Endodermal cell (in vitro differentiated cells): ENCODE results near the gene DNM3. TPM values are rescaled to one million over a fixed set of nuclear protein-coding genes. Genes with fewer than 3 reads are reported as not detected.

ENCODE experiments used
- DNase-seq: peaks from one replicate; pipeline ENCODE4 v3.0.0-alpha.2; 2017
- H3K27ac ChIP-seq: 2 replicates; pipeline ENCODE4 v1.5.1; 2013; ENCODE audit warnings: mild to moderate bottlenecking, low read depth, low read length, moderate library complexity
- H3K27me3 ChIP-seq: 2 replicates; pipeline ENCODE4 v1.6.1; 2013; ENCODE audit warnings: mild to moderate bottlenecking, low read length, moderate library complexity; ENCODE audit not compliant: insufficient read depth, control insufficient read depth, poor library complexity, severe bottlenecking
- H3K36me3 ChIP-seq: 2 replicates; pipeline ENCODE4 v1.7.0; 2013; ENCODE audit warnings: mild to moderate bottlenecking, low read length, moderate library complexity; ENCODE audit not compliant: control insufficient read depth, insufficient read depth
- H3K4me1 ChIP-seq: one replicate; pipeline ENCODE4 v1.7.0; 2013; ENCODE audit warnings: low read length; ENCODE audit not compliant: control insufficient read depth, insufficient read depth
- H3K4me3 ChIP-seq: 2 replicates; pipeline ENCODE4 v1.5.1; 2013; ENCODE audit warnings: mild to moderate bottlenecking, low read length, moderate library complexity
- H3K9ac ChIP-seq: 2 replicates; pipeline ENCODE4 v1.6.1; 2013; ENCODE audit warnings: mild to moderate bottlenecking, low read length, moderate library complexity; ENCODE audit not compliant: poor library complexity, severe bottlenecking; ENCODE audit errors: extremely low read depth
- H3K9me3 ChIP-seq: 2 replicates; pipeline ENCODE4 v1.6.1; 2013; ENCODE audit warnings: mild to moderate bottlenecking, low read length, moderate library complexity; ENCODE audit not compliant: control insufficient read depth
- H3K27ac Mint-ChIP-seq: 2 replicates; pipeline ENCODE4 v1.8.0; 2020; ENCODE audit warnings: mixed read lengths
- H3K27me3 Mint-ChIP-seq: 2 replicates; pipeline ENCODE4 v1.8.0; 2021; ENCODE audit warnings: mild to moderate bottlenecking, mixed read lengths; ENCODE audit not compliant: insufficient read depth
- H3K36me3 Mint-ChIP-seq: 2 replicates; pipeline ENCODE4 v1.8.0; 2020; ENCODE audit warnings: low read depth, mixed read lengths
- H3K4me1 Mint-ChIP-seq: 2 replicates; pipeline ENCODE4 v1.8.0; 2020; ENCODE audit warnings: mixed read lengths
- H3K4me3 Mint-ChIP-seq: 2 replicates; pipeline ENCODE4 v1.8.0; 2020; ENCODE audit warnings: mild to moderate bottlenecking, moderate library complexity, mixed read lengths
- H3K9me3 Mint-ChIP-seq: 2 replicates; pipeline ENCODE4 v1.8.0; 2020; ENCODE audit warnings: mild to moderate bottlenecking, mixed read lengths
- CTCF ChIP-seq: fragments of 200-600 bp; sonication (generic); conservative IDR thresholded peaks from 2 replicates; pipeline ENCODE4 v1.5.0; 2021; ENCODE audit warnings: antibody characterized with exemption, mild to moderate bottlenecking
- WGBS, 2 experiments: methylation state at CpG; one replicate each; pipeline versions ENCODE4 v1.1.5 to v1.1.7; 2013; ENCODE audit warnings: missing lambda C conversion rate in 2 of 2, mixed read lengths in 1 of 2; ENCODE audit not compliant: insufficient coverage in 1 of 2, insufficient read length in 1 of 2; 5-methylcytosine and 5-hydroxymethylcytosine counted together
- total RNA-seq, 2 donors: library from RNA; stranded (reverse); fragmentation: NEBNext Ultra II Directional in 1 of 2; extraction: Animal tissue kit (Norgen Biotek cat#: 25700) in 1 of 2; gene quantifications; 2 replicates in 1 of 2; 3 replicates in 1 of 2; pipeline ENCODE4 v1.2.1, GENCODE V29; 2021

DNM3 gene
- total RNA-seq, 2 donors from 2014 or later: 0.53 to 1.8 TPM

- Histone ChIP-seq H3K4me3 (no peak overlapping the region), H3K27ac (no peak overlapping the region), H3K27me3 (no peaks in the 10 kb centered on the region), H3K36me3 (no peaks in the 10 kb centered on the region), H3K9me3 (no peaks in the 10 kb centered on the region), H3K9ac (no peak overlapping the region), H3K4me1 (no peaks in the 10 kb centered on the region)
- Mint-ChIP-seq H3K36me3 (no peaks in the 10 kb centered on the region), H3K9me3 (no peaks in the 10 kb centered on the region), H3K27ac (no peak overlapping the region), H3K4me1 (no peaks in the 10 kb centered on the region), H3K4me3 (no peak overlapping the region), H3K27me3 (no peaks in the 10 kb centered on the region)
- WGBS, 2 experiments: 90% methylated on average over 3 of the region's 4 CpGs; no CpG with 5 or more reads in 1 of the 2 experiments
- DNase-seq: no peak
- TF ChIP-seq CTCF: no peak
These were observed 487.0 kb downstream of the DNM3 start for GRCh38 chr1:172328266-172328665.

- Histone ChIP-seq H3K9ac (no peak overlapping the region), H3K27ac (no peak overlapping the region), H3K36me3 (no peaks in the 10 kb centered on the region), H3K9me3 (no peaks in the 10 kb centered on the region), H3K27me3 (no peaks in the 10 kb centered on the region), H3K4me3 (no peak overlapping the region), H3K4me1 (no peaks in the 10 kb centered on the region)
- WGBS, 2 experiments: 82 to 88% methylated on average over 3 to 4 of the region's 4 CpGs
- no peak for DNase-seq
- no peaks in the 10 kb centered on the region for H3K9me3 Mint-ChIP-seq
- H3K4me3 Mint-ChIP-seq: no peak overlapping the region
- H3K27ac Mint-ChIP-seq: no peak overlapping the region
- peaks cover 6% of the 10 kb centered on the region for H3K4me1 Mint-ChIP-seq
- no peaks in the 10 kb centered on the region for H3K27me3 Mint-ChIP-seq
- no peaks in the 10 kb centered on the region for H3K36me3 Mint-ChIP-seq
- no peak for TF ChIP-seq CTCF
These were observed 490.9 kb downstream of the DNM3 start for GRCh38 chr1:172332230-172332629.

- no peaks in the 10 kb centered on the region for H3K4me1 ChIP-seq
- no peaks in the 10 kb centered on the region for H3K27me3 ChIP-seq
- H3K4me1 Mint-ChIP-seq: peaks cover 6% of the 10 kb centered on the region
- H3K4me3 Mint-ChIP-seq: no peak overlapping the region
- no peak for TF ChIP-seq CTCF
- no peaks in the 10 kb centered on the region for H3K36me3 ChIP-seq
- no peak overlapping the region for H3K27ac Mint-ChIP-seq
- H3K9me3 Mint-ChIP-seq: no peaks in the 10 kb centered on the region
- no peak for DNase-seq
- H3K9ac ChIP-seq: no peak overlapping the region
- H3K27ac ChIP-seq: no peak overlapping the region
- H3K4me3 ChIP-seq: no peak overlapping the region
- no peaks in the 10 kb centered on the region for H3K9me3 ChIP-seq
- no peaks in the 10 kb centered on the region for H3K36me3 Mint-ChIP-seq
- no peaks in the 10 kb centered on the region for H3K27me3 Mint-ChIP-seq
These were observed 494.1 kb downstream of the DNM3 start for GRCh38 chr1:172335377-172335776.
